ENCODE measurements around the gene ANTXRL.

Gene ANTXRL

DNA sequence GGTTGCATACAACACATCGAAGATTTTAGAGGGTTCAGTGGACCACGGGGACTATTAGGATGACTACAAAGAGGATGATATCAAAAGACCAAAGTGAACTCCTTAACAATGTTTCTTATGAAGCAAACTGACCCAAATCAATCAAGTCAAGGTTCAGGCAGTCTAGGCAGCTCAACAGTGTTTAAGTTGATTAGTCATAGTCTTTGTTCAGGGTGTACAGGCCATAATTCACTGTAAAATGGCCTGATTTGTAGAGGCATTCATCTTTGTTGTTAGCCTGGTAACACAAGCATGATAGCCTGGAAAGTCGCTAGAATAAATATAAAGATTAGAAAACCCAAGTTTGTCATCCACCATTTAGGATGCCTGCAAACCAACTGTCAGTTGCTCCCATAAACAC lies 32.6 kb downstream of the ANTXRL start:
- Histone ChIP-seq H3K4me1 (ENCODE audit: control insufficient read depth in 1 of 2, insufficient read depth in 2 of 2, low read length in 2 of 2) (peaks cover 15 to 16% of the 10 kb centered on the region in 2 experiments), H2AFZ (ENCODE audit: insufficient read depth, low read length, poor library complexity) (no peak overlapping the region), H3K79me1 (ENCODE audit: low read length) (peaks cover 17% of the 10 kb centered on the region), H3K18ac (ENCODE audit: low read length) (no peak overlapping the region), H3K14ac (ENCODE audit: low read length) (no peak overlapping the region), H2BK12ac (ENCODE audit: low read length) (no peak overlapping the region), H3K36me3 (ENCODE audit: control insufficient read depth in 1 of 2, insufficient read depth in 2 of 2, low read length in 2 of 2) (no peaks in the 10 kb centered on the region), H4K12ac (ENCODE audit: low read depth, low read length) (no peak overlapping the region), H4K8ac (ENCODE audit: low read depth, low read length) (no peak overlapping the region), H3K4ac (ENCODE audit: low read depth, low read length) (no peak overlapping the region), H2BK120ac (ENCODE audit: insufficient read depth, low read length, poor library complexity) (no peak overlapping the region), H3K9me3 (ENCODE audit: insufficient read depth, low read depth, low read length) (no peaks in the 10 kb centered on the region), H3K79me2 (ENCODE audit: control insufficient read depth, insufficient read depth, low read length, poor library complexity) (no peaks in the 10 kb centered on the region), H2BK5ac (ENCODE audit: low read depth, low read length, poor library complexity) (no peak overlapping the region), H4K91ac (ENCODE audit: low read depth, low read length) (no peak overlapping the region), H3K27me3 (ENCODE audit: insufficient read depth, low read length) (no peaks in the 10 kb centered on the region), H3K4me3 (ENCODE audit: low read depth, low read length) (no peak overlapping the region), H3K4me2 (ENCODE audit: low read length) (no peak overlapping the region), H3K27ac (ENCODE audit: low read depth, low read length) (no peak overlapping the region), H3K9ac (ENCODE audit: low read length) (no peak overlapping the region), H2AK5ac (ENCODE audit: low read length) (no peak overlapping the region), H3K23ac (ENCODE audit: low read length) (no peak overlapping the region)
- no peak for DNase-seq
- WGBS (ENCODE audit: extremely low coverage, insufficient coverage, insufficient read length): no CpG with 5 or more reads among the region's 3 CpGs

DNA sequence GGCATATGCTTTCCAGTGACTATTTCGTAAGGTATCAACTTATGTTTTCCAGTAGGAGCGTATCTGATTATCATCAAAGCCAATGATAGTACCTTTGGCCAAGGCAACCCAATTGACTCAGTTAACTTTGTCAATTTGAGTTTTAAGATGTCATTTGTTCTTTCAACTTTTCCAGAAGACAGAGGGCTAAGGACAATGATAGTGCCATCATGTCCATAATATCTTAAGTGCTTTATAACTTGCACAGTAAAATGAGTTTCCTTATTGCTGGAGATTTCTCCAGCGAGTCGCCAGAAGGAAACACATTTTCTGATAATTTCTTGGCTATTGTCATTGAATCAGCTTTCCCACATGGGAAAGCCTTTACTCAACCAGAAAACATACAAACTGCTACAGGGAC lies 35.0 kb downstream of the ANTXRL start:
- WGBS (ENCODE audit: extremely low coverage, insufficient coverage, insufficient read length): no CpG with 5 or more reads among the region's 4 CpGs
- H3K23ac ChIP-seq (ENCODE audit: low read length): no peak overlapping the region
- H4K8ac ChIP-seq (ENCODE audit: low read depth, low read length): no peak overlapping the region
- no peaks in the 10 kb centered on the region for H3K27me3 ChIP-seq (ENCODE audit: insufficient read depth, low read length)
- H3K4me3 ChIP-seq (ENCODE audit: low read depth, low read length): no peak overlapping the region
- no peak overlapping the region for H3K4me2 ChIP-seq (ENCODE audit: low read length)
- H4K91ac ChIP-seq (ENCODE audit: low read depth, low read length): no peak overlapping the region
- no peak overlapping the region for H3K27ac ChIP-seq (ENCODE audit: low read depth, low read length)
- H3K4me1 ChIP-seq (ENCODE audit: control insufficient read depth in 1 of 2, insufficient read depth in 2 of 2, low read length in 2 of 2): no peaks in the 10 kb centered on the region
- H3K36me3 ChIP-seq (ENCODE audit: control insufficient read depth in 1 of 2, insufficient read depth in 2 of 2, low read length in 2 of 2): no peaks in the 10 kb centered on the region
- no peak overlapping the region for H2BK5ac ChIP-seq (ENCODE audit: low read depth, low read length, poor library complexity)
- no peaks in the 10 kb centered on the region for H3K79me2 ChIP-seq (ENCODE audit: control insufficient read depth, insufficient read depth, low read length, poor library complexity)
- H3K9ac ChIP-seq (ENCODE audit: low read length): no peak overlapping the region
- DNase-seq: no peak
- no peak overlapping the region for H3K14ac ChIP-seq (ENCODE audit: low read length)
- no peak overlapping the region for H2AFZ ChIP-seq (ENCODE audit: insufficient read depth, low read length, poor library complexity)
- no peak overlapping the region for H2AK5ac ChIP-seq (ENCODE audit: low read length)
- no peak overlapping the region for H2BK120ac ChIP-seq (ENCODE audit: insufficient read depth, low read length, poor library complexity)
- H2BK12ac ChIP-seq (ENCODE audit: low read length): no peak overlapping the region
- peaks cover 4% of the 10 kb centered on the region for H3K79me1 ChIP-seq (ENCODE audit: low read length)
- H4K12ac ChIP-seq (ENCODE audit: low read depth, low read length): no peak overlapping the region
- no peak overlapping the region for H3K18ac ChIP-seq (ENCODE audit: low read length)
- H3K9me3 ChIP-seq (ENCODE audit: insufficient read depth, low read depth, low read length): no peaks in the 10 kb centered on the region
- no peak overlapping the region for H3K4ac ChIP-seq (ENCODE audit: low read depth, low read length)

- Histone ChIP-seq H3K9ac (ENCODE audit: low read length) (no peak overlapping the region), H3K4ac (ENCODE audit: low read depth, low read length) (no peak overlapping the region), H2BK120ac (ENCODE audit: insufficient read depth, low read length, poor library complexity) (no peak overlapping the region), H2BK5ac (ENCODE audit: low read depth, low read length, poor library complexity) (no peak overlapping the region), H4K91ac (ENCODE audit: low read depth, low read length) (no peak overlapping the region), H4K12ac (ENCODE audit: low read depth, low read length) (no peak overlapping the region), H2AFZ (ENCODE audit: insufficient read depth, low read length, poor library complexity) (no peak overlapping the region), H3K23ac (ENCODE audit: low read length) (no peak overlapping the region), H3K4me2 (ENCODE audit: low read length) (no peak overlapping the region), H3K18ac (ENCODE audit: low read length) (no peak overlapping the region), H3K9me3 (ENCODE audit: insufficient read depth, low read depth, low read length) (no peaks in the 10 kb centered on the region), H2AK5ac (ENCODE audit: low read length) (no peak overlapping the region), H3K79me2 (ENCODE audit: control insufficient read depth, insufficient read depth, low read length, poor library complexity) (no peaks in the 10 kb centered on the region), H3K4me3 (ENCODE audit: low read depth, low read length) (no peak overlapping the region), H3K27ac (ENCODE audit: low read depth, low read length) (no peak overlapping the region), H3K4me1 (ENCODE audit: control insufficient read depth in 1 of 2, insufficient read depth in 2 of 2, low read length in 2 of 2) (peaks cover 0 to 4% of the 10 kb centered on the region in 2 experiments), H3K79me1 (ENCODE audit: low read length) (no peaks in the 10 kb centered on the region), H3K14ac (ENCODE audit: low read length) (no peak overlapping the region), H3K36me3 (ENCODE audit: control insufficient read depth in 1 of 2, insufficient read depth in 2 of 2, low read length in 2 of 2) (no peaks in the 10 kb centered on the region), H3K27me3 (ENCODE audit: insufficient read depth, low read length) (no peaks in the 10 kb centered on the region), H2BK12ac (ENCODE audit: low read length) (no peak overlapping the region), H4K8ac (ENCODE audit: low read depth, low read length) (no peak overlapping the region)
- WGBS (ENCODE audit: extremely low coverage, insufficient coverage, insufficient read length): no CpG with 5 or more reads among the region's 4 CpGs
- DNase-seq: no peak
These were observed 36.4 kb downstream of the ANTXRL start for GRCh38 chr10:46323176-46323575.

DNA sequence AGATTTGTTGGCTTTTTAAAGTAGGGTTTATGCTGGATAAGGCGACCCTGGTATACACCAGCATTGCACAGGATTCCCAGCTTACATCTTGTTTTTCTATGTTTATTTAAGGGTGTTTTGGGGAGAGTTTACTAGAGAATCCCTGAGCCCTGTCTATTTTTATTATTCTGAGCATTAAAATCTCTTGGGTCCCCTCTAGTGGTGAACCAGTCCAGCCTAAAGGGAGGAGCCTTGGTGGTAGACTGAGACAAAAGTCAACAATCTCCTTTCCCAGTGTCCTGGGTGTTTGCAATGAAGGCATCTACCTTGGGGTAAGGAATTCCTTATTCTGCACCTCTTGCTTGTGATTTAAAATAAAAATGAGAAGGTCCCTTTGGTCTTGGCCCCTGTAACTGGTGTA lies 38.2 kb downstream of the ANTXRL start:
- no CpG with 5 or more reads among the region's 1 CpG for WGBS (ENCODE audit: extremely low coverage, insufficient coverage, insufficient read length)
- Histone ChIP-seq H4K91ac (ENCODE audit: low read depth, low read length) (no peak overlapping the region), H2AFZ (ENCODE audit: insufficient read depth, low read length, poor library complexity) (no peak overlapping the region), H3K4me1 (ENCODE audit: control insufficient read depth in 1 of 2, insufficient read depth in 2 of 2, low read length in 2 of 2) (peaks cover 0 to 4% of the 10 kb centered on the region in 2 experiments), H2BK120ac (ENCODE audit: insufficient read depth, low read length, poor library complexity) (no peak overlapping the region), H3K9ac (ENCODE audit: low read length) (no peak overlapping the region), H3K4me3 (ENCODE audit: low read depth, low read length) (no peak overlapping the region), H3K23ac (ENCODE audit: low read length) (no peak overlapping the region), H2BK5ac (ENCODE audit: low read depth, low read length, poor library complexity) (no peak overlapping the region), H4K12ac (ENCODE audit: low read depth, low read length) (no peak overlapping the region), H2BK12ac (ENCODE audit: low read length) (no peak overlapping the region), H3K18ac (ENCODE audit: low read length) (no peak overlapping the region), H3K9me3 (ENCODE audit: insufficient read depth, low read depth, low read length) (no peaks in the 10 kb centered on the region), H3K79me1 (ENCODE audit: low read length) (no peaks in the 10 kb centered on the region), H3K36me3 (ENCODE audit: control insufficient read depth in 1 of 2, insufficient read depth in 2 of 2, low read length in 2 of 2) (no peaks in the 10 kb centered on the region), H3K27me3 (ENCODE audit: insufficient read depth, low read length) (no peaks in the 10 kb centered on the region), H3K14ac (ENCODE audit: low read length) (no peak overlapping the region), H3K4me2 (ENCODE audit: low read length) (no peak overlapping the region), H3K79me2 (ENCODE audit: control insufficient read depth, insufficient read depth, low read length, poor library complexity) (no peaks in the 10 kb centered on the region), H3K4ac (ENCODE audit: low read depth, low read length) (no peak overlapping the region), H2AK5ac (ENCODE audit: low read length) (no peak overlapping the region), H4K8ac (ENCODE audit: low read depth, low read length) (no peak overlapping the region), H3K27ac (ENCODE audit: low read depth, low read length) (no peak overlapping the region)
- peak in 1 of 2 donors; percentile 30 for DNase-seq

Data from trophoblast cell (in vitro differentiated cells and primary cell).